Mesothelial cell of epicardium (in vitro differentiated cells): ENCODE results near the gene RPS27L. TPM values are rescaled to one million over a fixed set of nuclear protein-coding genes. Genes with fewer than 3 reads are reported as not detected.

Experiments used
- DNase-seq, 2 experiments: peaks; one replicate each; pipeline ENCODE4 v3.0.0; 2021; ENCODE audit warnings: low spot score in 2 of 2; ENCODE audit not compliant: unreplicated experiment in 2 of 2
- H3K27ac Mint-ChIP-seq: 2 replicates; pipeline ENCODE4 v1.8.0; 2021; ENCODE audit warnings: mixed read lengths
- H3K27me3 Mint-ChIP-seq: 2 replicates; pipeline ENCODE4 v1.8.0; 2021; ENCODE audit warnings: low read depth, mixed read lengths
- H3K36me3 Mint-ChIP-seq: 2 replicates; pipeline ENCODE4 v1.8.0; 2021; ENCODE audit warnings: mixed read lengths
- H3K4me1 Mint-ChIP-seq: 2 replicates; pipeline ENCODE4 v1.8.0; 2021; ENCODE audit warnings: mixed read lengths
- H3K4me3 Mint-ChIP-seq: 2 replicates; pipeline ENCODE4 v1.8.0; 2021; ENCODE audit warnings: mild to moderate bottlenecking, moderate library complexity, mixed read lengths
- H3K9me3 Mint-ChIP-seq: 2 replicates; pipeline ENCODE4 v1.8.0; 2021; ENCODE audit warnings: mixed read lengths
- total RNA-seq: library from RNA; stranded (reverse); gene quantifications from 3 replicates; pipeline ENCODE4 v1.2.1, GENCODE V29; 2021
- TF ChIP-seq, protein P1 (sequence below): fragments of 200-600 bp; sonication (generic); IDR thresholded peaks from one replicate; pipeline ENCODE4 v1.5.0; 2021; ENCODE audit warnings: antibody characterized with exemption; ENCODE audit not compliant: unreplicated experiment

Gene RPS27L
- total RNA-seq, 1 donor from 2014 or later: 130 TPM

DNA sequence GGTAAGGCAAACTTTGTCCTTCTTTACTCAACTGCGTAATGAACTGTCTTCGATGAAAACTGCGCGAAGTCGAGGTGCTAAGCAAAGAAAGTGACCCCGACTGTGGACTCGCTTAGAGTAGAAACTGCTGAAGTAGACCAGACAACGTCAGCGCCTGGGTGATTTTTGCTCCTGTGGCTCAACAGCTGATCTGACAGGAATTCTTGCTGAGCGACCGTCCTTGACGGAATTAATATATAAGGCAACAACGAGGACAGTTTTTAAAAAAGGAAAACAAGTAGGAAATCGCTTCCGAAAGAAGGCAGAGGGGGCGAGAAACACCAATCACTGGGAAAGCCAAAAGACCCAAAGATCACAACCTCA, 541 bp downstream of the RPS27L start:
- H3K4me1 Mint-ChIP-seq: peaks cover 12% of the 10 kb centered on the region
- no peak for DNase-seq
- TF ChIP-seq, protein P1, sequence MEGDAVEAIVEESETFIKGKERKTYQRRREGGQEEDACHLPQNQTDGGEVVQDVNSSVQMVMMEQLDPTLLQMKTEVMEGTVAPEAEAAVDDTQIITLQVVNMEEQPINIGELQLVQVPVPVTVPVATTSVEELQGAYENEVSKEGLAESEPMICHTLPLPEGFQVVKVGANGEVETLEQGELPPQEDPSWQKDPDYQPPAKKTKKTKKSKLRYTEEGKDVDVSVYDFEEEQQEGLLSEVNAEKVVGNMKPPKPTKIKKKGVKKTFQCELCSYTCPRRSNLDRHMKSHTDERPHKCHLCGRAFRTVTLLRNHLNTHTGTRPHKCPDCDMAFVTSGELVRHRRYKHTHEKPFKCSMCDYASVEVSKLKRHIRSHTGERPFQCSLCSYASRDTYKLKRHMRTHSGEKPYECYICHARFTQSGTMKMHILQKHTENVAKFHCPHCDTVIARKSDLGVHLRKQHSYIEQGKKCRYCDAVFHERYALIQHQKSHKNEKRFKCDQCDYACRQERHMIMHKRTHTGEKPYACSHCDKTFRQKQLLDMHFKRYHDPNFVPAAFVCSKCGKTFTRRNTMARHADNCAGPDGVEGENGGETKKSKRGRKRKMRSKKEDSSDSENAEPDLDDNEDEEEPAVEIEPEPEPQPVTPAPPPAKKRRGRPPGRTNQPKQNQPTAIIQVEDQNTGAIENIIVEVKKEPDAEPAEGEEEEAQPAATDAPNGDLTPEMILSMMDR: no peak
- no peaks in the 10 kb centered on the region for H3K27me3 Mint-ChIP-seq
- H3K4me3 Mint-ChIP-seq: peak overlapping the region; percentile 100
- peaks cover 3% of the 10 kb centered on the region for H3K9me3 Mint-ChIP-seq
- peak overlapping the region; percentile 99 for H3K27ac Mint-ChIP-seq
- H3K36me3 Mint-ChIP-seq: peaks cover 14% of the 10 kb centered on the region

DNA sequence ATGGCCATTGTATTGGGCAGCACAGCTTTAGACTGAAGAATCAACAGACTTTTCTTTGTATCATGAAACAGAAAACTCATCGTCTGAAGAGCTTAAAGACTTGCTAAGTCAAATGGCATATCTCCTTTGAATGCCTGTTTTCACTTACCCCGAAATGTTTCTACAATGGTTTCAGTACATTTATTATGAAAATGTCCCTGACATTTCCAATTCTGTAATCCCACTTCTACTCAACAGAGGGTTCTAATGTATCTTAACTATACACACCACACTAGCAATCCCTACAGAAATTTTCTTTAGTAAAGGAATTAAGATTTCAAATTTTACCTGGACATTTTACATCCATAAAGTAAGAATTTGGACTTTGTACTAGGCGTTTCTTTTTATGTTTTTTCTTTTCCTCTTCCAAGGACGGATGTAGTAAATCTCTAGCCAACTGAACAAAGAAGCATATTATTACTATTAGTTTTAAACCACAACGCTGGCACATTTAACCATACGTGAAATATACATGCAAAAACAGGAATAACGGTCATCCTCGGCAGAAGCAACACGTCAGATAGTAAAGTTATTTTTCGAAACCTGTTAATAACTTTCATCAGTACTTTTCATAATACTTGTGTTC, 1.1 kb downstream of the RPS27L start:
- no peak for DNase-seq
- peaks cover 3% of the 10 kb centered on the region for H3K9me3 Mint-ChIP-seq
- TF ChIP-seq, protein P1: no peak
- H3K27me3 Mint-ChIP-seq: no peaks in the 10 kb centered on the region
- H3K36me3 Mint-ChIP-seq: peaks cover 18% of the 10 kb centered on the region
- H3K4me3 Mint-ChIP-seq: peak overlapping the region; percentile 100
- peaks cover 12% of the 10 kb centered on the region for H3K4me1 Mint-ChIP-seq
- H3K27ac Mint-ChIP-seq: peak overlapping the region; percentile 99

DNA sequence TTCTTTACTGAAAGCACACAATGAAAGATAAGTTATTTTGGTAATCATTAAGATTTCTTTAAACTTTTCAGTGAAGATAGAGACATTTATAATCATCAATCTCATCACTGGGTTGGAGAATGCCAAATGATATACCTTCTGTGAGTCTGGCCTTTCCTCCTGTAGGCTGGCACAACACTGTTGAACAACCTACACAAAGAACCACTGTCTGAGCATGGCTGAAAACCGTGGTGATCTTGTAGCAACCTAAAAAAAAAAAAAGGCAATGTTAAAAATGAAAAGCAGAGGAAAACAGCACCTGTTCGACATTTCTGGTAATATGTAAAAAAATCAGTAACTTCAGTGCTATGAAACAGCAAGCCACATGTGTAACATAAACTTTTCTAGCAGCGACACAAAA, 1.8 kb downstream of the RPS27L start:
- TF ChIP-seq, protein P1: no peak
- no peaks in the 10 kb centered on the region for H3K27me3 Mint-ChIP-seq
- peak overlapping the region; percentile 72 for H3K27ac Mint-ChIP-seq
- no peak for DNase-seq
- H3K36me3 Mint-ChIP-seq: peaks cover 18% of the 10 kb centered on the region
- peaks cover 12% of the 10 kb centered on the region for H3K4me1 Mint-ChIP-seq
- H3K9me3 Mint-ChIP-seq: peaks cover 3% of the 10 kb centered on the region
- peak overlapping the region; percentile 100 for H3K4me3 Mint-ChIP-seq

DNA sequence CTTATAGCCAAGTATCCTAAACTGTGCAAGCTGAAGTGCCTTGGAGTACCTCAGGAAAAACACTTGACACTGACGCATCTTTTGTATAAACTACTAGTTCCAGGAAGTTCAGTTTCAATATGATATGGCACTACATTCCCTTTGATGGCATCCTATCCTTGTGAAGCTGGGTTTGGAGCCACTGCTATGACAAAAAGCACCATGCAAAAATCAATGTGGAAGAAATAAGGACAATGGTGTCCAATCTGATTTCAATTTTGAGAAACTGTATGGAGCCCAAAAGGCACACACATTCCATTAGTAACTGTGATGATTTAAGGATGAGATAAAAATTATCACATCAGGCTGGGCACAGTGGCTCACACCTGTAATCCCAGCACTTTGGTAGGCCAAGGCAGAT, 5.6 kb downstream of the RPS27L start:
- peaks cover 12% of the 10 kb centered on the region for H3K4me1 Mint-ChIP-seq
- no peak overlapping the region for H3K27ac Mint-ChIP-seq
- H3K4me3 Mint-ChIP-seq: no peak overlapping the region
- peaks cover 29% of the 10 kb centered on the region for H3K36me3 Mint-ChIP-seq
- no peaks in the 10 kb centered on the region for H3K27me3 Mint-ChIP-seq
- TF ChIP-seq, protein P1: no peak
- DNase-seq: no peak
- peaks cover 4% of the 10 kb centered on the region for H3K9me3 Mint-ChIP-seq

DNA sequence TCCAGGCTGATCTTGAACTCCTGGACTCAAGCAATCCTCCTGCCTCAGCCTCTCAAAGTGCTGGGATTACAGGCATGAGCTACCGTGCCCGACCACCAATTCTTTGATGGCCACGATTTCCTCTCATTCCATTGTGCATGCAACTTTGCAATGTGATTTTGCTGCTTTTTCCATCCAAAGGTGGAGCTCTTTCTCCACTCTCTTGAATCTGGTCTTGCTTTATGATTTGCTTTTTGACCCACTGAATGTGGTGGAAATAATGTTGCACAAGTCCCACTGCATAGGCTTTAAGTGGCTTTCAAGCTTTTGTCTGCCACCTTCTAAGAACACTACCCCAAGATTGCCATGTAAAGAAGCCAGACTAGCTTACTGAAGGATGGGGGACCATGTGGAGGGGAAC, 10.6 kb downstream of the RPS27L start:
- Mint-ChIP-seq H3K36me3 (peaks cover 35% of the 10 kb centered on the region), H3K27me3 (no peaks in the 10 kb centered on the region), H3K9me3 (peaks cover 9% of the 10 kb centered on the region), H3K4me3 (no peak overlapping the region), H3K4me1 (no peaks in the 10 kb centered on the region), H3K27ac (no peak overlapping the region)
- DNase-seq: no peak
- TF ChIP-seq, protein P1: no peak

DNA sequence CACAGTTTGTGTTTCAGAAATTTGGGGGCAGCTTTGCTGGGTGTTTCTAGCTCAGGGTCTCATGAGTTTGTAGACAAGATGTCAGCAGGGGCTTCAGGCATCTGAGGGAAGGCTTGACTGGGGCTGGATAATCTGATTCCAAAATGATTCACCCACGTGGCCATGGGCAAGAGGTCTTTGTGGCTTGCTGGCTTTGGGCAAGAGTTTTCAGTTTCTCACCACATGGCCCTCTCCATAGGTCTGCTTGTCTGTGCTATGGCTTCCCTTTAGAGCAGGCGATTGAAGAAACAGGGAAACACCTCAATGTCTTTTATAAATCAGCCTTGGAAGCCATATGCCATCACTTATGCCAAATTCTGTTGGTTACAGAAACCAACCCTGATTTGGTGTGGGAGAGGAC, 11.9 kb downstream of the RPS27L start:
- Mint-ChIP-seq H3K27ac (no peak overlapping the region), H3K4me3 (no peak overlapping the region), H3K4me1 (no peaks in the 10 kb centered on the region), H3K36me3 (peaks cover 36% of the 10 kb centered on the region), H3K9me3 (peaks cover 9% of the 10 kb centered on the region), H3K27me3 (no peaks in the 10 kb centered on the region)
- DNase-seq: no peak
- TF ChIP-seq, protein P1: no peak
